ENCODE measurements around the gene SUMO2. TPM values are rescaled to one million over a fixed set of nuclear protein-coding genes. Genes with fewer than 3 reads are reported as not detected.

Gene SUMO2
- 66.5 and 71.5 TPM in 2 replicates for total RNA-seq

GRCh38 chr17:75182569-75183436, at the start of gene SUMO2:
TSS of gene SUMO2 (minus strand) at chr17:75182959. CDS start at chr17:75182834, 125 bp downstream.

GRCh38 chr17:75205037-75205792, 22.5 kb upstream of the SUMO2 start, which contains the start of gene NUP85:
TSS of gene NUP85 (plus strand) at chr17:75205679. CDS start at chr17:75205762, 83 bp downstream.

GRCh38 chr17:75154195-75155106, 28.3 kb downstream of the SUMO2 start, which contains the start of gene JPT1:
TSS of gene JPT1 (minus strand) at chr17:75154512. CDS start at chr17:75154397, 115 bp downstream.

DNA sequence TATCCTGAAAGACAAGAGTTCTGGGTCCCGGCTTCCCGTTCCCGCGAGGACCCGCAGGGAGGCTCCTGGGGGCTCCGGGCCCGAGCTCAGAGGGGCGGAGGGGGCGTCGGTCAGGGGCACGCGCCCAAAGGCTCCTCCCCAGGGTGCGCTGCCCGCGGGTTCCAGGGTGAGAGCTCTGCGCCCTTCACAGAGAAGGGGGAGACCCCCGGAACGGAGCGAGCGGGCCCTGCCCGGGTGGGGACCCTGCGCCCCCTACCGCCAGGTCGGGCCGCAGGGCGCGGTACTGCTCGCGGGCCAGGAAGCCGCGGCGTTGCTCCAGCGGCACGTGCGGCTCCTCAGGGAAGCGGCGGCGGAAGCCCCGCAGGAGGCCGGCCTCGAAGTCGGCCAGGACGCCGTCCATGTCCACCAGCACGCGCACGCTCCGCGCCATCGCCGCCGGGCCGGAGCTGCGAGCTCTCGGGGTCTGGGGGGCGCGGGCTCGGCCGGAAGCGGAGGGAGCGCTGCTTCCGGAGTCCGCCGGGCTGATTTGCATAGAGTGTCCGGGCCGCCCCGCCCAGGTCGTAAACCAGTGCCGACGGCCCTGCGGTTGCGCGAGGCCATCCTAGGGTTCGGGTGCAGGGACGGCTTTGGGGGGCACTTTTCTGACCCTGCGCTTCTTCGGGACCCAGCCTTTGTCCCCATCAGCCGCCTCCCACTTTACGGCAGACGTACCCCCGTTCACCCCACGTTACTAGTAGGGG, 51.3 kb downstream of the SUMO2 start, which contains the start of gene NT5C:
NT5C (minus strand) TSS at position 465 of the 740 bp plus-strand sequence; CDS start at position 430, 35 bp downstream.

Other genes starting within 250 kb of the SUMO2 start
- not detected in 2 replicates for gene OTOP3, start 247.1 kb downstream of the SUMO2 start, total RNA-seq
- 1.3 TPM in 1 of 2 replicates, not detected in the other for gene HID1, start 210.2 kb downstream of the SUMO2 start, total RNA-seq
- gene CDR2L, start 195.3 kb downstream of the SUMO2 start, total RNA-seq = 14.0 and 15.0 TPM in 2 replicates
- gene MRPL58, start 170.3 kb downstream of the SUMO2 start, total RNA-seq = 36.5 and 42.3 TPM in 2 replicates
- 236 and 284 TPM in 2 replicates for gene ATP5PD, start 136.0 kb downstream of the SUMO2 start, total RNA-seq
- 18.2 and 20.5 TPM in 2 replicates for gene KCTD2, start 135.7 kb downstream of the SUMO2 start, total RNA-seq
- 2.8 and 4.2 TPM in 2 replicates for gene SLC16A5, start 95.0 kb downstream of the SUMO2 start, total RNA-seq
- gene ARMC7, start 73.0 kb downstream of the SUMO2 start, total RNA-seq = 3.8 and 3.9 TPM in 2 replicates
- gene NT5C, start 51.2 kb downstream of the SUMO2 start, total RNA-seq = 43.7 and 60.3 TPM in 2 replicates
- 44.3 and 57.8 TPM in 2 replicates for gene JPT1, start 28.4 kb downstream of the SUMO2 start, total RNA-seq
- gene NUP85, start 22.7 kb upstream of the SUMO2 start, total RNA-seq = 14.9 and 15.1 TPM in 2 replicates
- 11.9 and 23.0 TPM in 2 replicates for gene GGA3, start 78.6 kb upstream of the SUMO2 start, total RNA-seq
- 31.1 and 37.8 TPM in 2 replicates for gene MRPS7, start 78.9 kb upstream of the SUMO2 start, total RNA-seq
- 5.5 and 6.0 TPM in 2 replicates for gene MIF4GD, start 88.3 kb upstream of the SUMO2 start, total RNA-seq
- 2.7 and 4.5 TPM in 2 replicates for gene SLC25A19, start 106.5 kb upstream of the SUMO2 start, total RNA-seq
- gene GRB2, start 222.7 kb upstream of the SUMO2 start, total RNA-seq = 51.5 and 100 TPM in 2 replicates

Data from cardiac ventricle fibroblast (primary cell).